Esophagus muscularis mucosa (tissue), 4 donors: Measurements from ENCODE around the gene ADK. TPM values are rescaled to one million over a fixed set of nuclear protein-coding genes. Genes with fewer than 3 reads are reported as not detected.

Source experiments
- DNase-seq: peaks from one replicate; pipeline ENCODE4 v3.0.0-alpha.2; 2017; ENCODE audit errors: extremely low spot score
- H3K27ac ChIP-seq, 4 donors: fragments of 200-600 bp; sonication (generic); replicated peaks in 1 of 4; 1 replicate in 3 of 4; 2 replicates in 1 of 4; pipeline ENCODE4 v1.5.1; 2016 to 2019; ENCODE audit warnings: mild to moderate bottlenecking in 1 of 4
- H3K27me3 ChIP-seq, 4 donors: fragments of 200-600 bp; sonication (generic); one replicate each; pipeline versions ENCODE4 v1.5.1 to v1.6.0; 2016 to 2019
- H3K36me3 ChIP-seq, 4 donors: fragments of 200-600 bp; sonication (generic); one replicate each; pipeline ENCODE4 v1.5.1; 2016 to 2019
- H3K4me1 ChIP-seq, 4 donors: fragments of 200-600 bp; sonication (generic); one replicate each; pipeline ENCODE4 v1.5.1; 2016 to 2019
- H3K4me3 ChIP-seq, 4 donors: fragments of 200-600 bp; sonication (generic); 1 replicate in 2 of 4; 2 replicates in 2 of 4; pipeline ENCODE4 v1.5.1; 2016 to 2019; ENCODE audit warnings: mild to moderate bottlenecking in 4 of 4, moderate library complexity in 1 of 4
- H3K9me3 ChIP-seq, 4 donors: fragments of 200-600 bp; sonication (generic); 1 replicate in 3 of 4; 2 replicates in 1 of 4; pipeline ENCODE4 v1.5.1; 2016 to 2019
- CTCF ChIP-seq, 3 experiments: fragments of 200-600 bp in 2 of 3; fragments of 450-650 bp in 1 of 3; sonication (generic) in 2 of 3; IDR thresholded peaks; one replicate each; pipeline ENCODE4 v1.5.1; 2017 to 2019; ENCODE audit warnings: antibody characterized with exemption in 3 of 3, mild to moderate bottlenecking in 2 of 3, moderate library complexity in 1 of 3
- EP300 ChIP-seq: sonication (generic); formaldehyde crosslinking; IDR thresholded peaks from one replicate; pipeline ENCODE4 v1.6.1; 2017; ENCODE audit warnings: antibody characterized with exemption
- POLR2A ChIP-seq: fragments of 450-650 bp; IDR thresholded peaks from one replicate; pipeline ENCODE4 v1.6.1; 2017; ENCODE audit warnings: antibody characterized with exemption, moderate library complexity, mild to moderate bottlenecking, low read depth
- POLR2AphosphoS5 ChIP-seq, 2 donors: sonication (generic); formaldehyde crosslinking; IDR thresholded peaks; one replicate each; pipeline ENCODE4 v1.6.1; 2017; ENCODE audit warnings: antibody characterized with exemption in 2 of 2
- WGBS: methylation state at CpG from one replicate; pipeline ENCODE4 v1.1.5; 2018; 5-methylcytosine and 5-hydroxymethylcytosine counted together
- intact Hi-C: fragments of 100-400 bp; cut with DNase I; formaldehyde crosslinking; loops from one replicate; pipeline ENCODE4 v1.15.1; 2023
- total RNA-seq, 4 donors: library from RNA; depleted of rRNA; stranded (reverse); fragments of >200 nt; gene quantifications; one replicate each; pipeline versions ENCODE4 v1.1.0 to v1.2.1, GENCODE V29; 2016

The ADK gene
- total RNA-seq, 4 donors from 2014 or later: 20.2 to 23.3 (median 21.2) TPM

DNA sequence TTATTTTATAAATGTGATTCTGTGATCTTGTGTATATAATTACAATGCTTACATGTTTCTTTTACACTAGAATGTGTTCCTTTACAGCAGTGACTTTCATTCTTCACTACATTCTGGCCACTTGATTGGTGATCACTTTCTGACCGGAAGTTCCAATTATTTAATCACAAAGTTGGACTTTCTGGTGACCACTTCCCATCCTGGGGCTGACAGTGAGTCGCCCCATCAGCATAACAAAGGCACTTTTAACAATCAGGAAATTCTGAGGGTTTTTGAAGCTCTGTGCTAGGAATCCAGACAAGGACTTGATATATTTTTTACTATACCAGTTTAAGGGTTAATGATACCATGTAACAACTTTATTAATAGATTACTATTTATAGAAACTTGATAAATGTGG is 393.1 kb downstream of the ADK start:
- no peaks in the 10 kb centered on the region for H3K27me3 ChIP-seq
- H3K4me3 ChIP-seq: no peak overlapping the region
- H3K36me3 ChIP-seq: no peaks in the 10 kb centered on the region
- TF ChIP-seq EP300 (no peak), POLR2A (no peak), CTCF (IDR thresholded peaks at IDR 0.05) (no peak), POLR2AphosphoS5 (IDR thresholded peaks at IDR 0.05) (no peak)
- H3K27ac ChIP-seq: no peak overlapping the region
- peaks cover 0 to 8% (median 3%) of the 10 kb centered on the region in 4 donors for H3K4me1 ChIP-seq
- no peak for DNase-seq
- H3K9me3 ChIP-seq: no peaks in the 10 kb centered on the region
- intact Hi-C loops: no loop called here
- WGBS: 94% methylated on average over 2 of the region's 2 CpGs

DNA sequence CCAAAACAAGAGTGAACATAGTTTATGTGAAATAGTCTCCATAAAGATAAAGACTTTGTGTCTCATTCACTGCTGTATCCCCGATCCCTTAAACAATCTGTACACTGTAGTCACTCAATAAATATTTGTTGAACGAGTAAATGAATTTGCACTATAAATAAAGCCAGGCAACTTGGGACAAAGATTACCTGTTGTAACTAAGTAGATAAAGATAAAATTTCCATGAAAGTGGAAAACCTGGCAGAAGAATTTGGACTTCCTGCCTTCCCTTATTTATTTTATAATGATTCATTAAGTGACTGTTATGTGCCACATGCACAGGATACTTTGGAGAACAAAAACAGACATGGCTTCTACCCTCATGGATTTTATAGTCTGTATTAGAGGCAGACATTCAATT is 397.7 kb downstream of the ADK start:
- H3K9me3 ChIP-seq: no peaks in the 10 kb centered on the region
- no peak overlapping the region for H3K27ac ChIP-seq
- H3K4me3 ChIP-seq: no peak overlapping the region
- no peaks in the 10 kb centered on the region for H3K27me3 ChIP-seq
- WGBS: 80% methylated on average over 2 of the region's 2 CpGs
- intact Hi-C loops: no loop called here
- TF ChIP-seq POLR2A (no peak), EP300 (no peak), CTCF (IDR thresholded peaks at IDR 0.05) (no peak), POLR2AphosphoS5 (IDR thresholded peaks at IDR 0.05) (no peak)
- H3K36me3 ChIP-seq: no peaks in the 10 kb centered on the region
- no peak for DNase-seq
- no peaks in the 10 kb centered on the region for H3K4me1 ChIP-seq

GRCh38 chr10:74556072-74556705 is 405.2 kb downstream of the ADK start:
- Histone ChIP-seq H3K4me3 (no peak overlapping the region), H3K4me1 (no peaks in the 10 kb centered on the region), H3K27me3 (no peaks in the 10 kb centered on the region), H3K9me3 (no peaks in the 10 kb centered on the region), H3K27ac (no peak overlapping the region), H3K36me3 (no peaks in the 10 kb centered on the region)
- WGBS: 97% methylated on average over 2 of the region's 2 CpGs
- DNase-seq: no peak
- TF ChIP-seq EP300: no peak
- no peak for TF ChIP-seq POLR2AphosphoS5 (IDR thresholded peaks at IDR 0.05)
- TF ChIP-seq CTCF (IDR thresholded peaks at IDR 0.05): no peak
- TF ChIP-seq POLR2A: no peak
- intact Hi-C loops: no loop called here

GRCh38 chr10:74557098-74557497 is 406.1 kb downstream of the ADK start:
- 88% methylated on average over 1 of the region's 1 CpG for WGBS
- Histone ChIP-seq H3K36me3 (no peaks in the 10 kb centered on the region), H3K9me3 (no peaks in the 10 kb centered on the region), H3K27ac (no peak overlapping the region), H3K27me3 (no peaks in the 10 kb centered on the region), H3K4me3 (no peak overlapping the region), H3K4me1 (no peaks in the 10 kb centered on the region)
- intact Hi-C loops: no loop called here
- TF ChIP-seq POLR2AphosphoS5 (IDR thresholded peaks at IDR 0.05) (no peak), POLR2A (no peak), EP300 (no peak), CTCF (IDR thresholded peaks at IDR 0.05) (no peak)
- no peak for DNase-seq

DNA sequence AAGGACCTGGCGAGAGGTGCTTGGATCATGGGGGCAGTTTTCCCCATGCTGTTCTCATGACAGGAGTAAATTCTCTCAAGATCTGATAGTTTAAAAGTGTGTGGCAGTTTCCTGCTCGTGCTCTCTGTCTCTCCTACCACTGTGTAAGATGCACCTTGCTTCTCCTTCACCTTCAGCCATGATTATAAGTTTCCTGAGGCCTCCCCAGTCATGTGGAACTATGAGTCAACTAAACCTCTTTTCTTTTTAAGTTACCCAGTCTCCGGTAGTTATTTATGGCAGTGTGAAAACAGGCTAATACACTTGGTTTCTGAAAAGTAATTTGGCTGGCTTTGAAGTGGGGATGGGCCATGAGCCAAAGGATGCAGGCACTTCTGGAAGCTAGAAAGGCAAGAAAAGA is 407.4 kb downstream of the ADK start:
- intact Hi-C loops: no loop called here
- no peak for TF ChIP-seq EP300
- TF ChIP-seq POLR2A: no peak
- no peak for TF ChIP-seq CTCF (IDR thresholded peaks at IDR 0.05)
- no peak for TF ChIP-seq POLR2AphosphoS5 (IDR thresholded peaks at IDR 0.05)
- H3K4me3 ChIP-seq: no peak overlapping the region
- DNase-seq: no peak
- H3K27ac ChIP-seq: no peak overlapping the region
- H3K36me3 ChIP-seq: no peaks in the 10 kb centered on the region
- no peaks in the 10 kb centered on the region for H3K9me3 ChIP-seq
- WGBS: 92% methylated on average over 3 of the region's 3 CpGs
- no peaks in the 10 kb centered on the region for H3K27me3 ChIP-seq
- H3K4me1 ChIP-seq: no peaks in the 10 kb centered on the region
